Activated CD4-positive, alpha-beta T cell treated with anti-CD3 and anti-CD28 coated beads for 4 hours (primary cell): ENCODE data around the gene MAS1.
"Not testable (repeated sequence)": the region's sequence is repeated elsewhere in the genome, so short reads cannot be mapped to it uniquely, and the experiment has no call there.

Experiments
- DNase-seq, 2 donors: peaks; one replicate each; pipeline ENCODE4 v3.0.0-alpha.2; 2020

MAS1 gene

GRCh38 chr6:159890792-159891191, at the start of gene MAS1:
Gene MAS1, plus strand, starts transcription at chr6:159890988. Its CDS starts 15,968 bp downstream, at chr6:159906956.
- no peak for DNase-seq

GRCh38 chr6:159842035-159842434, 48.8 kb upstream of the MAS1 start:
- no peak for DNase-seq

GRCh38 chr6:159844737-159845645, 45.8 kb upstream of the MAS1 start:
- DNase-seq, result no peak

- not testable (repeated sequence) for DNase-seq
Measured at GRCh38 chr6:159848552-159848951, 42.2 kb upstream of the MAS1 start.

- not testable (repeated sequence) for DNase-seq
Measured at GRCh38 chr6:159849851-159850250, 40.9 kb upstream of the MAS1 start.

- DNase-seq, result peak in 1 of 2 donors; percentile 11
Measured at GRCh38 chr6:159852877-159853276, 37.9 kb upstream of the MAS1 start.

- DNase-seq, result no peak
Measured at GRCh38 chr6:159853754-159854153, 37.0 kb upstream of the MAS1 start.

- DNase-seq, result no peak
Measured at GRCh38 chr6:159854959-159855358, 35.8 kb upstream of the MAS1 start.

GRCh38 chr6:159858259-159858658, 32.5 kb upstream of the MAS1 start:
- DNase-seq, result no peak

- DNase-seq, result no peak
Measured at GRCh38 chr6:159860482-159860881, 30.3 kb upstream of the MAS1 start.

GRCh38 chr6:159862103-159862502, 28.7 kb upstream of the MAS1 start:
- no peak for DNase-seq

- peak in 1 of 2 donors; percentile 36 for DNase-seq
Measured at GRCh38 chr6:159863341-159863740, 27.4 kb upstream of the MAS1 start.

- no peak for DNase-seq
Measured at GRCh38 chr6:159865226-159865920, 25.4 kb upstream of the MAS1 start.

- DNase-seq, result no peak
Measured at GRCh38 chr6:159866286-159867247, 24.2 kb upstream of the MAS1 start.

GRCh38 chr6:159871241-159871640, 19.5 kb upstream of the MAS1 start:
- DNase-seq, result no peak

- no peak for DNase-seq
Measured at GRCh38 chr6:159871906-159872305, 18.9 kb upstream of the MAS1 start.

- DNase-seq, result no peak
Measured at GRCh38 chr6:159874435-159874834, 16.4 kb upstream of the MAS1 start.

- DNase-seq, result no peak
Measured at GRCh38 chr6:159875194-159875593, 15.6 kb upstream of the MAS1 start.

GRCh38 chr6:159876242-159876641, 14.5 kb upstream of the MAS1 start:
- DNase-seq, result no peak

- DNase-seq, result no peak
Measured at GRCh38 chr6:159877256-159877808, 13.5 kb upstream of the MAS1 start.

GRCh38 chr6:159878341-159878740, 12.4 kb upstream of the MAS1 start:
- DNase-seq, result no peak

- no peak for DNase-seq
Measured at GRCh38 chr6:159879856-159880255, 10.9 kb upstream of the MAS1 start.
